RPMI8226 (cell line): ENCODE results near the gene PRR35.

Experiments used
- DNase-seq: peaks from one replicate; pipeline ENCODE4 v3.0.0-alpha.2; 2015

Gene PRR35

GRCh38 chr16:549544-550263 is 10.5 kb upstream of the PRR35 start:
- DNase-seq = no peak

- no peak for DNase-seq
Observed at GRCh38 chr16:551210-551609, 9.0 kb upstream of the PRR35 start.

- no peak for DNase-seq
Observed at GRCh38 chr16:552171-552570, 8.0 kb upstream of the PRR35 start.

- DNase-seq = no peak
Observed at GRCh38 chr16:553601-554296, 6.4 kb upstream of the PRR35 start.

- no peak for DNase-seq
Observed at GRCh38 chr16:554297-554621, 5.9 kb upstream of the PRR35 start.

- no peak for DNase-seq
Observed at GRCh38 chr16:554640-555365, 5.4 kb upstream of the PRR35 start.

- no peak for DNase-seq
Observed at GRCh38 chr16:555528-556473, 4.4 kb upstream of the PRR35 start.

GRCh38 chr16:556474-557173 is 3.6 kb upstream of the PRR35 start:
- DNase-seq = no peak

- no peak for DNase-seq
Observed at GRCh38 chr16:557463-558297, 2.5 kb upstream of the PRR35 start.

GRCh38 chr16:558298-559020 is 1.7 kb upstream of the PRR35 start:
- DNase-seq = no peak

GRCh38 chr16:559021-559380 is 1.2 kb upstream of the PRR35 start:
- DNase-seq = no peak

- no peak for DNase-seq
Observed at GRCh38 chr16:559411-560203, 587 bp upstream of the PRR35 start.

GRCh38 chr16:560701-561412 is 663 bp downstream of the PRR35 start:
- DNase-seq = no peak

- no peak for DNase-seq
Observed at GRCh38 chr16:561413-561794, 1.2 kb downstream of the PRR35 start.

- no peak for DNase-seq
Observed at GRCh38 chr16:561957-562938, 2.1 kb downstream of the PRR35 start.

- peak; percentile 44 for DNase-seq
Observed at GRCh38 chr16:563072-563644, 3.0 kb downstream of the PRR35 start.

GRCh38 chr16:564690-565418 is 4.7 kb downstream of the PRR35 start:
- DNase-seq = no peak
